CD14-positive monocyte (primary cell): Measurements from ENCODE around the gene RANBP3. TPM values are rescaled to one million over a fixed set of nuclear protein-coding genes. Genes with fewer than 3 reads are reported as not detected.

Source experiments
- DNase-seq, 3 donors: peaks; one replicate each; pipeline ENCODE4 v3.0.0-alpha.2; 2011 to 2022
- H2AFZ ChIP-seq: 2 replicates; pipeline ENCODE4 v1.6.0; 2012; ENCODE audit warnings: mild to moderate bottlenecking, low read depth, low read length, inconsistent platforms; ENCODE audit not compliant: insufficient read depth, poor library complexity, severe bottlenecking
- H3K27ac ChIP-seq, 2 donors: 1 replicate in 1 of 2; 2 replicates in 1 of 2; pipeline ENCODE4 v1.5.1; 2012 to 2013; ENCODE audit warnings: low read length in 2 of 2, control low read depth in 1 of 2, inconsistent platforms in 1 of 2, low read depth in 1 of 2, mild to moderate bottlenecking in 1 of 2
- H3K27me3 ChIP-seq, 2 donors: one replicate each; pipeline versions ENCODE4 v1.6.0 to v1.6.1; 2011 to 2013; ENCODE audit warnings: low read length in 2 of 2; ENCODE audit not compliant: control insufficient read depth in 2 of 2, insufficient read depth in 2 of 2
- H3K36me3 ChIP-seq, 2 donors: replicated peaks in 1 of 2; 1 replicate in 1 of 2; 2 replicates in 1 of 2; pipeline versions ENCODE4 v1.5.1 to v1.6.1; 2012 to 2013; ENCODE audit warnings: low read length in 2 of 2, control low read depth in 1 of 2, inconsistent platforms in 1 of 2, mild to moderate bottlenecking in 1 of 2; ENCODE audit not compliant: insufficient read depth in 2 of 2, control insufficient read depth in 1 of 2
- H3K4me1 ChIP-seq, 2 donors: 1 replicate in 1 of 2; 2 replicates in 1 of 2; pipeline versions ENCODE4 v1.5.1 to v1.6.1; 2012 to 2013; ENCODE audit warnings: low read length in 2 of 2, control low read depth in 1 of 2, inconsistent platforms in 1 of 2, mild to moderate bottlenecking in 1 of 2, moderate library complexity in 1 of 2; ENCODE audit not compliant: insufficient read depth in 2 of 2, control insufficient read depth in 1 of 2
- H3K4me2 ChIP-seq: replicated peaks from 2 replicates; pipeline ENCODE3; 2012; ENCODE audit warnings: low read length, moderate library complexity, mild to moderate bottlenecking; ENCODE audit not compliant: poor library complexity, severe bottlenecking; ENCODE audit errors: extremely low read depth
- H3K4me3 ChIP-seq, 3 experiments: fragments of 200-600 bp in 1 of 3; sonication (generic) in 1 of 3; replicated peaks in 1 of 3; 1 replicate in 2 of 3; 2 replicates in 1 of 3; pipeline ENCODE4 v1.5.1; 2011 to 2013; ENCODE audit warnings: low read length in 3 of 3, mild to moderate bottlenecking in 3 of 3, control low read depth in 2 of 3, low read depth in 2 of 3, inconsistent platforms in 1 of 3, moderate library complexity in 1 of 3
- H3K79me2 ChIP-seq: 2 replicates; pipeline ENCODE4 v1.6.0; 2012; ENCODE audit warnings: mild to moderate bottlenecking, control low read depth, inconsistent platforms, low read length, moderate library complexity; ENCODE audit not compliant: insufficient read depth
- H3K9ac ChIP-seq: 2 replicates; pipeline ENCODE4 v1.6.0; 2017; ENCODE audit warnings: low read length, mild to moderate bottlenecking; ENCODE audit not compliant: insufficient read depth, poor library complexity, severe bottlenecking
- H3K9me3 ChIP-seq, 2 donors: replicated peaks in 1 of 2; 1 replicate in 1 of 2; 2 replicates in 1 of 2; pipeline versions ENCODE4 v1.5.1 to v1.6.1; 2012 to 2013; ENCODE audit warnings: low read length in 2 of 2, control low read depth in 1 of 2; ENCODE audit not compliant: control insufficient read depth in 1 of 2, insufficient read depth in 1 of 2
- H4K20me1 ChIP-seq: 2 replicates; pipeline ENCODE4 v1.6.0; 2012; ENCODE audit warnings: mild to moderate bottlenecking, low read length, control low read depth, moderate library complexity; ENCODE audit not compliant: insufficient read depth
- H3K27ac Mint-ChIP-seq, 7 donors: one replicate each; pipeline ENCODE4 v1.8.0; 2020; ENCODE audit warnings: mild to moderate bottlenecking in 7 of 7, mixed read lengths in 7 of 7, moderate library complexity in 6 of 7, inconsistent platforms in 2 of 7
- H3K27me3 Mint-ChIP-seq, 3 donors: one replicate each; pipeline ENCODE4 v1.8.0; 2021 to 2022; ENCODE audit warnings: low read depth in 3 of 3, mild to moderate bottlenecking in 3 of 3, mixed read lengths in 3 of 3, moderate library complexity in 3 of 3, inconsistent platforms in 1 of 3
- H3K36me3 Mint-ChIP-seq, 2 donors: one replicate each; pipeline ENCODE4 v1.8.0; 2020; ENCODE audit warnings: mixed read lengths in 2 of 2, inconsistent platforms in 1 of 2, mild to moderate bottlenecking in 1 of 2
- H3K4me1 Mint-ChIP-seq: one replicate; pipeline ENCODE4 v1.8.0; 2020; ENCODE audit warnings: mild to moderate bottlenecking, mixed read lengths
- H3K4me3 Mint-ChIP-seq, 2 donors: one replicate each; pipeline ENCODE4 v1.8.0; 2020; ENCODE audit warnings: mild to moderate bottlenecking in 2 of 2, mixed read lengths in 2 of 2, moderate library complexity in 1 of 2
- H3K9me3 Mint-ChIP-seq, 7 donors: one replicate each; pipeline ENCODE4 v1.8.0; 2020 to 2022; ENCODE audit warnings: mixed read lengths in 7 of 7, mild to moderate bottlenecking in 6 of 7, moderate library complexity in 6 of 7, inconsistent platforms in 2 of 7
- CTCF ChIP-seq: fragments of 200-600 bp; IDR thresholded peaks from one replicate; pipeline ENCODE4 v1.8.0; 2022; ENCODE audit warnings: antibody characterized with exemption, mild to moderate bottlenecking
- WGBS: methylation state at CpG from one replicate; pipeline ENCODE4 v1.1.5; 2013; ENCODE audit warnings: missing lambda C conversion rate; ENCODE audit not compliant: insufficient coverage; 5-methylcytosine and 5-hydroxymethylcytosine counted together
- intact Hi-C, 2 donors: fragments of 100-400 bp; cut with micrococcal nuclease; formaldehyde crosslinking; loops; one replicate each; pipeline versions ENCODE4 v1.15.0 to v1.15.1; 2023
- polyA plus RNA-seq, 3 donors: library from polyadenylated mRNA; depleted of rRNA in 1 of 3; unstranded in 2 of 3; stranded (reverse) in 1 of 3; fragments of 300-500 nt in 2 of 3; fragments of >200 nt in 1 of 3; fragmentation: Illumina TruSeq in 2 of 3; gene quantifications; 1 replicate in 2 of 3; 2 replicates in 1 of 3; pipeline ENCODE4 v1.2.3, GENCODE V29; 2012 to 2021

The RANBP3 gene
- polyA plus RNA-seq, 3 donors, result 4.5 to 49.5 (median 8.1) TPM

DNA sequence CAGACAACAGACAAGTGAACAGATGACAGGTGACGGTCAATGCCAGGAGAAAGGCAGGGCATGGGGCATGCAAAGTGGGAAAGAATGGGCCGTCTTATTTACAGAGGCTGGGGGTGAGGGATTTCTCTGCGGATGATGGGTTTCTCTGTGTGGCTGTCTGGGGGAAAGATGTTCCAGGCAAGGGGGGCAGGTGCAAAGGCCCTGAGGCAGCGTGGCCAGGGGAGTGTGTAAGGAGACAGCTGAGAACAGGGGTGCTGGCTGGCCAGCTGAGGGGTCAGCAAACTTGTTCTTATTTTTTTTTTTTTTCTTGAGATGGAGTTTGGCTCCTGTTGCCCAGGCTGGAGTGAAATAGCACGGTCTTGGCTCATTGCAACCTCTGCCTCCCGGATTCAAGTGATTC lies 21.8 kb upstream of the RANBP3 start:
- Histone ChIP-seq H3K9ac (no peak overlapping the region), H4K20me1 (no peaks in the 10 kb centered on the region), H3K79me2 (no peaks in the 10 kb centered on the region), H3K4me3 (no peak overlapping the region), H3K4me2 (no peak overlapping the region), H3K9me3 (peaks cover 0 to 10% of the 10 kb centered on the region in 2 donors), H3K36me3 (peaks cover 5 to 20% of the 10 kb centered on the region in 2 donors), H2AFZ (no peak overlapping the region), H3K27ac (no peak overlapping the region), H3K27me3 (no peaks in the 10 kb centered on the region), H3K4me1 (no peaks in the 10 kb centered on the region)
- H3K4me3 Mint-ChIP-seq, result no peak overlapping the region
- no peaks in the 10 kb centered on the region for H3K27me3 Mint-ChIP-seq
- no peaks in the 10 kb centered on the region for H3K4me1 Mint-ChIP-seq
- DNase-seq, result no peak
- H3K27ac Mint-ChIP-seq, result no peak overlapping the region
- peaks cover 37 to 71% of the 10 kb centered on the region in 2 donors for H3K36me3 Mint-ChIP-seq
- no peak for TF ChIP-seq CTCF
- 100% methylated on average over 5 of the region's 6 CpGs for WGBS
- intact Hi-C loops, result no loop called here
- H3K9me3 Mint-ChIP-seq, result peaks cover 2 to 10% (median 6%) of the 10 kb centered on the region in 7 donors

GRCh38 chr19:5997371-5997770 lies 19.4 kb upstream of the RANBP3 start:
- Histone ChIP-seq H2AFZ (no peak overlapping the region), H3K79me2 (no peaks in the 10 kb centered on the region)

More at GRCh38 chr19:5997371-5997770, 19.4 kb upstream of the RANBP3 start:
- Histone ChIP-seq H3K4me3 (no peak overlapping the region), H4K20me1 (no peaks in the 10 kb centered on the region), H3K36me3 (peaks cover 3 to 18% of the 10 kb centered on the region in 2 donors), H3K4me1 (no peaks in the 10 kb centered on the region), H3K9ac (no peak overlapping the region), H3K27ac (no peak overlapping the region), H3K9me3 (peaks cover 0 to 10% of the 10 kb centered on the region in 2 donors), H3K4me2 (no peak overlapping the region), H3K27me3 (no peaks in the 10 kb centered on the region)
- intact Hi-C loops, result no loop called here
- no peaks in the 10 kb centered on the region for H3K27me3 Mint-ChIP-seq
- H3K4me1 Mint-ChIP-seq, result no peaks in the 10 kb centered on the region
- no peak for TF ChIP-seq CTCF
- no peak overlapping the region for H3K4me3 Mint-ChIP-seq
- H3K27ac Mint-ChIP-seq, result no peak overlapping the region
- peaks cover 36 to 59% of the 10 kb centered on the region in 2 donors for H3K36me3 Mint-ChIP-seq
- DNase-seq, result no peak
- H3K9me3 Mint-ChIP-seq, result peaks cover 2 to 10% (median 6%) of the 10 kb centered on the region in 7 donors
- 97% methylated on average over 12 of the region's 17 CpGs for WGBS
